B cell (primary cell): Measurements from ENCODE around the gene TADA2A. TPM values are rescaled to one million over a fixed set of nuclear protein-coding genes. Genes with fewer than 3 reads are reported as not detected.
A peak's percentile ranks its signal among the peaks of the same experiment; 100 is the strongest.
"Not testable (repeated sequence)": the region's sequence is repeated elsewhere in the genome, so short reads cannot be mapped to it uniquely, and the experiment has no call there.

Experiments
- ATAC-seq: fragments of 200-7000 bp; cut with Tn5 transposase; one replicate; pipeline ENCODE4 v1.10.0; 2021; ENCODE audit warnings: low read depth, mild to moderate bottlenecking, moderate number of reproducible peaks, moderate library complexity
- CTCF ChIA-PET: fragments of 350-600 bp; sonication (Branson Sonifier 250); formaldehyde crosslinking; loops from one replicate; lab custom pipeline; 2021; ENCODE audit warnings: antibody characterized with exemption, inconsistent platforms; lab: Charles Lee
- POLR2A ChIA-PET: fragments of 350-600 bp; sonication (Branson Sonifier 250); formaldehyde crosslinking; loops from one replicate; lab custom pipeline; 2021; ENCODE audit warnings: antibody characterized with exemption; lab: Charles Lee
- DNase-seq: peaks from one replicate; pipeline ENCODE4 v3.0.0; 2013
- H2AFZ ChIP-seq: 2 replicates; pipeline ENCODE4 v1.6.1; 2012; ENCODE audit warnings: mild to moderate bottlenecking, low read depth, low read length; ENCODE audit not compliant: insufficient read depth, poor library complexity, severe bottlenecking
- H3K27ac ChIP-seq, 2 donors: 1 replicate in 1 of 2; 2 replicates in 1 of 2; pipeline ENCODE4 v1.5.1; 2012 to 2013; ENCODE audit warnings: low read length in 2 of 2, mild to moderate bottlenecking in 2 of 2, moderate library complexity in 1 of 2
- H3K27me3 ChIP-seq, 4 experiments: fragments of 200-600 bp in 1 of 4; sonication (generic) in 1 of 4; replicated peaks in 1 of 4; 1 replicate in 2 of 4; 2 replicates in 2 of 4; pipeline versions ENCODE4 v1.6.1 to v1.7.0; 2013 to 2016; ENCODE audit warnings: low read length in 3 of 4, mild to moderate bottlenecking in 2 of 4, mixed read lengths in 1 of 4, moderate library complexity in 1 of 4; ENCODE audit not compliant: insufficient read depth in 4 of 4, control insufficient read depth in 3 of 4; ENCODE audit errors: control extremely low read depth in 1 of 4
- H3K36me3 ChIP-seq, 2 experiments: replicated peaks in 1 of 2; 1 replicate in 1 of 2; 2 replicates in 1 of 2; pipeline versions ENCODE4 v1.6.1 to v1.7.1; 2013; ENCODE audit warnings: low read length in 1 of 2; ENCODE audit not compliant: insufficient read depth in 2 of 2, control insufficient read depth in 1 of 2; ENCODE audit errors: control extremely low read depth in 1 of 2, extremely low read depth in 1 of 2
- H3K4me1 ChIP-seq, 2 donors: fragments of 200-600 bp in 1 of 2; sonication (generic) in 1 of 2; 1 replicate in 1 of 2; 2 replicates in 1 of 2; pipeline versions ENCODE4 v1.5.1 to v1.6.1; 2013 to 2017; ENCODE audit warnings: low read length in 2 of 2; ENCODE audit not compliant: control insufficient read depth in 2 of 2, insufficient read depth in 2 of 2
- H3K4me2 ChIP-seq: replicated peaks from 2 replicates; pipeline ENCODE3; 2012; ENCODE audit warnings: mild to moderate bottlenecking, low read depth, low read length; ENCODE audit not compliant: poor library complexity, severe bottlenecking
- H3K4me3 ChIP-seq, 5 experiments: fragments of 200-600 bp in 1 of 5; sonication (generic) in 1 of 5; 1 replicate in 3 of 5; 2 replicates in 2 of 5; pipeline versions ENCODE4 v1.5.1 to v1.7.0; 2011 to 2016; ENCODE audit warnings: low read length in 4 of 5, mild to moderate bottlenecking in 4 of 5, low read depth in 2 of 5, control low read depth in 1 of 5, moderate library complexity in 1 of 5; ENCODE audit not compliant: insufficient read depth in 1 of 5; ENCODE audit errors: control extremely low read depth in 1 of 5, extremely low read depth in 1 of 5
- H3K79me2 ChIP-seq: fragments of 200-600 bp; sonication (generic); one replicate; pipeline ENCODE4 v1.6.0; 2016; ENCODE audit warnings: low read length; ENCODE audit not compliant: control insufficient read depth, insufficient read depth
- H3K9ac ChIP-seq: fragments of 200-600 bp; sonication (generic); 2 replicates; pipeline ENCODE4 v1.6.1; 2017; ENCODE audit warnings: mild to moderate bottlenecking, low read length, moderate library complexity
- H3K9me3 ChIP-seq, 3 donors: one replicate each; pipeline versions ENCODE4 v1.6.1 to v1.7.1; 2013; ENCODE audit warnings: low read length in 2 of 3; ENCODE audit not compliant: control insufficient read depth in 2 of 3, insufficient read depth in 1 of 3; ENCODE audit errors: control extremely low read depth in 1 of 3
- H4K20me1 ChIP-seq: 2 replicates; pipeline ENCODE4 v1.6.0; 2012; ENCODE audit warnings: mild to moderate bottlenecking, low read length; ENCODE audit not compliant: insufficient read depth, control insufficient read depth, poor library complexity, severe bottlenecking
- H3K27ac Mint-ChIP-seq: one replicate; pipeline ENCODE4 v1.8.0; 2021; ENCODE audit warnings: mixed read lengths
- H3K27me3 Mint-ChIP-seq: one replicate; pipeline ENCODE4 v1.8.0; 2021; ENCODE audit warnings: mixed read lengths
- H3K4me1 Mint-ChIP-seq: one replicate; pipeline ENCODE4 v1.8.0; 2021; ENCODE audit warnings: mixed read lengths
- H3K4me3 Mint-ChIP-seq: one replicate; pipeline ENCODE4 v1.8.0; 2021; ENCODE audit warnings: mixed read lengths
- H3K9me3 Mint-ChIP-seq: one replicate; pipeline ENCODE4 v1.8.0; 2022; ENCODE audit warnings: mixed read lengths; ENCODE audit not compliant: insufficient read depth
- CTCF ChIP-seq: fragments of 200-600 bp; IDR thresholded peaks from one replicate; pipeline ENCODE4 v1.8.0; 2022; ENCODE audit warnings: antibody characterized with exemption, mild to moderate bottlenecking
- EZH2 ChIP-seq: IDR thresholded peaks from 2 replicates; pipeline ENCODE4 v1.6.1; 2012; ENCODE audit warnings: borderline replicate concordance, low read depth, mild to moderate bottlenecking, moderate library complexity, low read length; ENCODE audit not compliant: insufficient read depth, poor library complexity, severe bottlenecking
- WGBS: methylation state at CpG from one replicate; pipeline ENCODE4 v1.1.5; 2013; ENCODE audit warnings: missing lambda C conversion rate; ENCODE audit not compliant: insufficient coverage; 5-methylcytosine and 5-hydroxymethylcytosine counted together
- intact Hi-C: fragments of 100-400 bp; cut with micrococcal nuclease; formaldehyde crosslinking; loops from one replicate; pipeline ENCODE4 v1.10.0; 2022
- polyA plus RNA-seq: library from polyadenylated mRNA; depleted of rRNA; stranded (reverse); fragments of >200 nt; gene quantifications from 2 replicates; pipeline ENCODE4 v1.2.3, GENCODE V29; 2012
- total RNA-seq, 2 donors: library from RNA; stranded (reverse); fragments of 120-200 nt in 1 of 2; gene quantifications; 1 replicate in 1 of 2; 2 replicates in 1 of 2; pipeline versions ENCODE4 v1.2.3 to v1.2.4, GENCODE V29; 2013 to 2022

The TADA2A gene
- total and polyA plus RNA-seq, 2 donors (not counting 1 experiment from before 2014, with no cell fraction given), result 10.9 to 43.3 TPM

- CTCF ChIA-PET, result no interaction called here
- no peak overlapping the region for H3K4me3 ChIP-seq
- TF ChIP-seq CTCF (no peak), EZH2 (no peak)
- peaks cover 10 to 51% of the 10 kb centered on the region in 2 experiments for H3K36me3 ChIP-seq
- H3K27ac Mint-ChIP-seq, result no peak overlapping the region
- H3K4me1 ChIP-seq, result peaks cover 5 to 6% of the 10 kb centered on the region in 2 donors
- H3K4me1 Mint-ChIP-seq, result peaks cover 7% of the 10 kb centered on the region
- H3K4me2 ChIP-seq, result no peak overlapping the region
- H3K27ac ChIP-seq, result no peak overlapping the region
- H3K27me3 Mint-ChIP-seq, result no peaks in the 10 kb centered on the region
- WGBS, result 96% methylated on average over 2 of the region's 2 CpGs
- ATAC-seq, result no peak
- H3K4me3 Mint-ChIP-seq, result no peak overlapping the region
- POLR2A ChIA-PET, result no interaction called here
- no peaks in the 10 kb centered on the region for H3K79me2 ChIP-seq
- no peak for DNase-seq
- intact Hi-C loops, result no loop called here
- H2AFZ ChIP-seq, result no peak overlapping the region
- no peaks in the 10 kb centered on the region for H3K27me3 ChIP-seq
- H3K9me3 ChIP-seq, result no peaks in the 10 kb centered on the region
- no peaks in the 10 kb centered on the region for H4K20me1 ChIP-seq
- no peak overlapping the region for H3K9ac ChIP-seq
- no peaks in the 10 kb centered on the region for H3K9me3 Mint-ChIP-seq
Measured at GRCh38 chr17:37440424-37440823, 33.7 kb downstream of the TADA2A start.

GRCh38 chr17:37441369-37442014 is 34.8 kb downstream of the TADA2A start:
- peaks cover 10 to 50% of the 10 kb centered on the region in 2 experiments for H3K36me3 ChIP-seq
- H3K4me2 ChIP-seq, H3K27ac ChIP-seq, H4K20me1 ChIP-seq, H3K4me3 Mint-ChIP-seq, H3K4me1 ChIP-seq, H3K27ac Mint-ChIP-seq, H3K9ac ChIP-seq, intact Hi-C loops, H3K9me3 ChIP-seq, H2AFZ ChIP-seq, H3K4me1 Mint-ChIP-seq, H3K27me3 ChIP-seq, H3K27me3 Mint-ChIP-seq, H3K4me3 ChIP-seq, H3K9me3 Mint-ChIP-seq, H3K79me2 ChIP-seq: not testable (repeated sequence)
- ChIA-PET POLR2A (interaction anchor here (0.6 to 0.8 kb wide), 3 partner anchors 83 to 152 kb away, joined by 3 to 8 read pairs (median 3); no protein-coding TSS in a partner anchor), CTCF (interaction anchor here (0.9 kb wide), 1 partner anchor 27 kb away, joined by 4 read pairs; no protein-coding TSS in a partner anchor)
- WGBS, result 81% methylated on average over 5 of the region's 12 CpGs
- ATAC-seq (peak; percentile 68), DNase-seq (peak; percentile 35)
